Astrocyte (in vitro differentiated cells and primary cell): ENCODE measurements around the gene SYTL3. TPM values are rescaled to one million over a fixed set of nuclear protein-coding genes. Genes with fewer than 3 reads are reported as not detected.

Source experiments
- DNase-seq: peaks from one replicate; pipeline ENCODE4 v3.0.0-alpha.2; 2010; ENCODE audit warnings: low read depth
- FAIRE-seq: peaks from 2 replicates; lab custom pipeline; 2011; peaks lifted over from hg19 to GRCh38; lab: Jason Lieb, UNC
- H2AFZ ChIP-seq: 2 replicates; pipeline ENCODE4 v1.6.0; 2012; ENCODE audit warnings: low read depth, low read length, inconsistent platforms
- H3K27ac ChIP-seq: 2 replicates; pipeline ENCODE4 v1.5.1; 2011; ENCODE audit warnings: low read depth, low read length, inconsistent platforms
- H3K27me3 ChIP-seq: 2 replicates; pipeline ENCODE4 v1.6.0; 2011; ENCODE audit warnings: low read length, inconsistent platforms; ENCODE audit not compliant: insufficient read depth
- H3K36me3 ChIP-seq: 2 replicates; pipeline ENCODE4 v1.5.1; 2011; ENCODE audit warnings: low read length, inconsistent platforms; ENCODE audit not compliant: insufficient read depth
- H3K4me1 ChIP-seq: 2 replicates; pipeline ENCODE4 v1.5.1; 2011; ENCODE audit warnings: low read length, inconsistent platforms; ENCODE audit not compliant: insufficient read depth
- H3K4me2 ChIP-seq: 2 replicates; pipeline ENCODE4 v1.6.0; 2012; ENCODE audit warnings: low read length, inconsistent platforms
- H3K4me3 ChIP-seq: 2 replicates; pipeline ENCODE4 v1.5.1; 2011; ENCODE audit warnings: low read depth, mild to moderate bottlenecking, low read length, inconsistent platforms; ENCODE audit not compliant: insufficient read depth
- H3K79me2 ChIP-seq: 2 replicates; pipeline ENCODE4 v1.6.0; 2012; ENCODE audit warnings: mild to moderate bottlenecking, low read length, inconsistent platforms; ENCODE audit not compliant: insufficient read depth
- H3K9ac ChIP-seq: 2 replicates; pipeline ENCODE4 v1.6.0; 2012; ENCODE audit warnings: mild to moderate bottlenecking, low read length, inconsistent platforms
- H3K9me3 ChIP-seq: 2 replicates; pipeline ENCODE4 v1.5.1; 2012; ENCODE audit warnings: low read depth, mild to moderate bottlenecking, low read length, inconsistent platforms; ENCODE audit not compliant: insufficient read depth
- H4K20me1 ChIP-seq: 2 replicates; pipeline ENCODE4 v1.6.0; 2012; ENCODE audit warnings: low read length, inconsistent platforms; ENCODE audit not compliant: insufficient read depth
- H3K27ac Mint-ChIP-seq: one replicate; pipeline ENCODE4 v1.8.0; 2021; ENCODE audit warnings: mild to moderate bottlenecking, mixed read lengths; ENCODE audit not compliant: unreplicated experiment
- H3K27me3 Mint-ChIP-seq: one replicate; pipeline ENCODE4 v1.8.0; 2021; ENCODE audit warnings: low read depth, mixed read lengths; ENCODE audit not compliant: unreplicated experiment
- H3K36me3 Mint-ChIP-seq: one replicate; pipeline ENCODE4 v1.8.0; 2021; ENCODE audit warnings: low read depth, mixed read lengths; ENCODE audit not compliant: unreplicated experiment
- H3K4me1 Mint-ChIP-seq: one replicate; pipeline ENCODE4 v1.8.0; 2021; ENCODE audit warnings: low read depth, mixed read lengths; ENCODE audit not compliant: unreplicated experiment
- H3K4me3 Mint-ChIP-seq: one replicate; pipeline ENCODE4 v1.8.0; 2021; ENCODE audit warnings: mild to moderate bottlenecking, moderate library complexity, mixed read lengths; ENCODE audit not compliant: unreplicated experiment
- H3K9me3 Mint-ChIP-seq: one replicate; pipeline ENCODE4 v1.8.0; 2021; ENCODE audit warnings: mild to moderate bottlenecking, mixed read lengths; ENCODE audit not compliant: unreplicated experiment
- CTCF ChIP-seq: IDR thresholded peaks from 2 replicates; pipeline ENCODE4 v1.5.1; 2011; ENCODE audit warnings: low read depth, mild to moderate bottlenecking, inconsistent platforms, low read length, moderate library complexity; ENCODE audit not compliant: insufficient read depth
- EZH2 ChIP-seq: IDR thresholded peaks from 2 replicates; pipeline ENCODE4 v1.6.1; 2012; ENCODE audit warnings: mild to moderate bottlenecking, low read length, inconsistent platforms; ENCODE audit not compliant: insufficient read depth
- total RNA-seq: library from RNA; stranded (reverse); gene quantifications from 2 replicates; pipeline ENCODE4 v1.2.1, GENCODE V29; 2021

The SYTL3 gene
- total RNA-seq, 1 donor from 2014 or later: 1.2 TPM

GRCh38 chr6:158808941-158809678 is 159.3 kb downstream of the SYTL3 start:
- no peak overlapping the region for H3K27ac ChIP-seq
- no peaks in the 10 kb centered on the region for H3K27me3 Mint-ChIP-seq
- H2AFZ ChIP-seq: no peak overlapping the region
- peaks cover 67% of the 10 kb centered on the region for H4K20me1 ChIP-seq
- H3K9me3 ChIP-seq: no peaks in the 10 kb centered on the region
- peaks cover 4% of the 10 kb centered on the region for H3K4me1 ChIP-seq
- no peak overlapping the region for H3K9ac ChIP-seq
- DNase-seq (no peak), FAIRE-seq (no peak)
- TF ChIP-seq EZH2 (no peak), CTCF (no peak)
- no peaks in the 10 kb centered on the region for H3K27me3 ChIP-seq
- H3K4me1 Mint-ChIP-seq: peaks cover 41% of the 10 kb centered on the region
- no peak overlapping the region for H3K4me3 ChIP-seq
- no peak overlapping the region for H3K27ac Mint-ChIP-seq
- peaks cover 6% of the 10 kb centered on the region for H3K36me3 Mint-ChIP-seq
- no peak overlapping the region for H3K4me3 Mint-ChIP-seq
- H3K79me2 ChIP-seq: peaks cover 97% of the 10 kb centered on the region
- H3K36me3 ChIP-seq: peaks cover 6% of the 10 kb centered on the region
- no peak overlapping the region for H3K4me2 ChIP-seq
- H3K9me3 Mint-ChIP-seq: no peaks in the 10 kb centered on the region

DNA sequence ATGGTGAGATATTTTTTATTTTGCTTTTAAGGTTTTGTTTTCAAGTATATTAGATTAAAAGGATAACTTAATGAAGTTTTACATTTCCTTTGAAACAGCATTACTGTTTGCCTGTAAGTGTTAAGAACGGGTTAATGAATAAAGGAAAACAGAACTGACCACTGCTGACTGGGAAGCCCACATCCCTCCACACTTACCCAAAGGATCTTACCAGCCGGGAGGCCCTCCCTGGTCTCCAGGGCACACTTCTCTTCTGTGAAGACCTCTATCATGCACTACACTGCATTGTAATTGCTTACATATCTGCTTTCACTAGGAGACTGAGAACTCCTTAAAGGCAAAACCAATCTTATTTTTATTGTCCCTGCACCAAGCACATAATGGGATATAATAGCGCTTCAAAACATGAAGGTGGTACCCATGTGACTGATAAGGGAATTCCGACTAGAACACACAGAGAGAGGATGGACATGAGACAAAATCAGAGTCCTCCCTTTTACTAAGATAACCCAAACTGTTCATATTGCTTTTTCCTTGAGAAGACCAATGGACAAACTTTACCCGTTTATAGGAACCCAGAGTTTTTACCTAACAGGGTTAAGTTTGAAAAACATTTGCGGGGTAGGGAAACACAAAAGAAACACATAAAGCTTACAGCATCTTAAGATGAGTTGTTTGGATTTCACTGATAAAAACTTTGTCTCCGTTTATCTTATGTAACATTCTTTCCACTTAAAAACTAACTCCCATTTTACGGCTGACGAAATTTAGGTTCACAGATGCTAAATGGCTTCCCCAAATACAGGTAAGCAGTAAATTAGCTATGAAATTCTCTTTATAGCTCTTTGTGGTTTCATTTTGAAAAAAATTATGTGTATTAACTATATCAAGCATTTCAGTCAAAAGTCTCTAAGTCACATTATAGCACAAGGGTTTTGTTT is 160.6 kb downstream of the SYTL3 start:
- Histone ChIP-seq H2AFZ (no peak overlapping the region), H3K36me3 (peaks cover 6% of the 10 kb centered on the region), H3K4me3 (no peak overlapping the region), H3K79me2 (peaks cover 100% of the 10 kb centered on the region), H3K27ac (no peak overlapping the region), H3K9ac (no peak overlapping the region), H4K20me1 (peaks cover 79% of the 10 kb centered on the region), H3K27me3 (no peaks in the 10 kb centered on the region), H3K4me2 (no peak overlapping the region), H3K4me1 (peaks cover 12% of the 10 kb centered on the region), H3K9me3 (no peaks in the 10 kb centered on the region)
- Mint-ChIP-seq H3K36me3 (peaks cover 6% of the 10 kb centered on the region), H3K9me3 (no peaks in the 10 kb centered on the region), H3K4me1 (peaks cover 49% of the 10 kb centered on the region), H3K27ac (no peak overlapping the region), H3K4me3 (no peak overlapping the region), H3K27me3 (no peaks in the 10 kb centered on the region)
- TF ChIP-seq EZH2: no peak
- TF ChIP-seq CTCF: no peak
- no peak for DNase-seq
- no peak for FAIRE-seq
